ENCODE results near the gene WNT1. TPM values are rescaled to one million over a fixed set of nuclear protein-coding genes. Genes with fewer than 3 reads are reported as not detected.
A peak's percentile ranks its signal among the peaks of the same experiment; 100 is the strongest.

WNT1 gene
- polyA plus RNA-seq, 1 donor from 2014 or later: not detected

GRCh38 chr12:48977290-48978281 is 536 bp upstream of the WNT1 start:
- Histone ChIP-seq H3K9me3 (ENCODE audit: low read length) (no peaks in the 10 kb centered on the region), H3K79me2 (replicated peaks; ENCODE audit: insufficient read depth, low read length) (no peaks in the 10 kb centered on the region), H3K9ac (ENCODE audit: low read length) (no peak overlapping the region), H3K27ac (ENCODE audit: low read length) (no peak overlapping the region), H4K20me1 (ENCODE audit: insufficient read depth) (no peaks in the 10 kb centered on the region), H3K4me3 (ENCODE audit: low read length) (no peak overlapping the region), H2AFZ (ENCODE audit: low read depth, low read length) (no peak overlapping the region), H3K4me2 (ENCODE audit: low read length) (no peak overlapping the region), H3K36me3 (ENCODE audit: insufficient read depth, low read length) (no peaks in the 10 kb centered on the region), H3K27me3 (ENCODE audit: insufficient read depth, low read depth, low read length) (peaks cover 100% of the 10 kb centered on the region), H3F3A (ENCODE audit: insufficient read depth, low read length, poor library complexity, severe bottlenecking) (no peaks in the 10 kb centered on the region), H3K9me2 (ENCODE audit: insufficient read depth, low read length) (no peaks in the 10 kb centered on the region)
- TF ChIP-seq CTCF (IDR thresholded peaks at IDR 0.05; ENCODE audit: poor library complexity, severe bottlenecking) (peak; percentile 51), RAD21 (conservative IDR thresholded peaks at IDR 0.05) (no peak)

- H4K20me1 ChIP-seq (ENCODE audit: insufficient read depth): no peaks in the 10 kb centered on the region
- no peaks in the 10 kb centered on the region for H3K36me3 ChIP-seq (ENCODE audit: insufficient read depth, low read length)
- H3F3A ChIP-seq (ENCODE audit: insufficient read depth, low read length, poor library complexity, severe bottlenecking): no peaks in the 10 kb centered on the region
- no peaks in the 10 kb centered on the region for H3K9me3 ChIP-seq (ENCODE audit: low read length)
- H3K9ac ChIP-seq (ENCODE audit: low read length): no peak overlapping the region
- no peak overlapping the region for H3K27ac ChIP-seq (ENCODE audit: low read length)
- H3K9me2 ChIP-seq (ENCODE audit: insufficient read depth, low read length): no peaks in the 10 kb centered on the region
- no peak overlapping the region for H3K4me2 ChIP-seq (ENCODE audit: low read length)
- H2AFZ ChIP-seq (ENCODE audit: low read depth, low read length): no peak overlapping the region
- H3K79me2 ChIP-seq (replicated peaks; ENCODE audit: insufficient read depth, low read length): no peaks in the 10 kb centered on the region
- peak overlapping the region; percentile 10 for H3K4me3 ChIP-seq (ENCODE audit: low read length)
- TF ChIP-seq EZH2 (IDR thresholded peaks at IDR 0.05; ENCODE audit: borderline replicate concordance, insufficient read depth, low read length, poor library complexity, severe bottlenecking) (peak; percentile 90), EP300 (conservative IDR thresholded peaks at IDR 0.05; ENCODE audit: poor library complexity, severe bottlenecking) (no peak)
- peaks cover 99% of the 10 kb centered on the region for H3K27me3 ChIP-seq (ENCODE audit: insufficient read depth, low read depth, low read length)
Measured at GRCh38 chr12:48978741-48979601, 849 bp downstream of the WNT1 start.

GRCh38 chr12:48979602-48980388 is 1.7 kb downstream of the WNT1 start:
- Histone ChIP-seq H3K4me3 (ENCODE audit: low read length) (peak overlapping the region; percentile 68), H2AFZ (ENCODE audit: low read depth, low read length) (no peak overlapping the region)

More at GRCh38 chr12:48979602-48980388, 1.7 kb downstream of the WNT1 start:
- no peaks in the 10 kb centered on the region for H3K9me3 ChIP-seq (ENCODE audit: low read length)
- no peak overlapping the region for H3K9ac ChIP-seq (ENCODE audit: low read length)
- H3K36me3 ChIP-seq (ENCODE audit: insufficient read depth, low read length): no peaks in the 10 kb centered on the region
- H4K20me1 ChIP-seq (ENCODE audit: insufficient read depth): no peaks in the 10 kb centered on the region
- H3K27ac ChIP-seq (ENCODE audit: low read length): no peak overlapping the region
- no peak overlapping the region for H3K4me2 ChIP-seq (ENCODE audit: low read length)
- H3F3A ChIP-seq (ENCODE audit: insufficient read depth, low read length, poor library complexity, severe bottlenecking): no peaks in the 10 kb centered on the region
- TF ChIP-seq EZH2 (IDR thresholded peaks at IDR 0.05; ENCODE audit: borderline replicate concordance, insufficient read depth, low read length, poor library complexity, severe bottlenecking): peak; percentile 36
- no peak for TF ChIP-seq REST (IDR thresholded peaks at IDR 0.05; ENCODE audit: borderline replicate concordance)
- H3K79me2 ChIP-seq (replicated peaks; ENCODE audit: insufficient read depth, low read length): no peaks in the 10 kb centered on the region
- peaks cover 99% of the 10 kb centered on the region for H3K27me3 ChIP-seq (ENCODE audit: insufficient read depth, low read depth, low read length)
- H3K9me2 ChIP-seq (ENCODE audit: insufficient read depth, low read length): no peaks in the 10 kb centered on the region
